Loucy (cell line): ENCODE results near the gene TSPAN17.

ENCODE experiments used
- H2AFZ ChIP-seq: fragments of 200-600 bp; sonication (generic); 2 replicates; pipeline ENCODE4 v1.6.0; 2016; ENCODE audit warnings: antibody characterized with exemption, mild to moderate bottlenecking, low read length, moderate library complexity
- H3F3A ChIP-seq: fragments of 200-600 bp; 2 replicates; pipeline ENCODE4 v1.6.0; 2016; ENCODE audit warnings: antibody characterized with exemption, low read depth, mild to moderate bottlenecking
- H3K27me3 ChIP-seq: fragments of 200-600 bp; sonication (generic); 2 replicates; pipeline ENCODE4 v1.6.1; 2014; ENCODE audit warnings: low read length, mild to moderate bottlenecking; ENCODE audit not compliant: insufficient read depth, poor library complexity, severe bottlenecking
- H3K36me3 ChIP-seq: fragments of 200-600 bp; sonication (generic); 2 replicates; pipeline ENCODE4 v1.6.1; 2016; ENCODE audit warnings: low read length; ENCODE audit not compliant: insufficient read depth
- H3K4me1 ChIP-seq: fragments of 200-600 bp; sonication (generic); 2 replicates; pipeline ENCODE4 v1.5.1; 2014; ENCODE audit warnings: low read length, mild to moderate bottlenecking; ENCODE audit not compliant: insufficient read depth, poor library complexity, severe bottlenecking
- H3K4me2 ChIP-seq: fragments of 200-600 bp; sonication (generic); 2 replicates; pipeline ENCODE4 v1.6.0; 2014; ENCODE audit warnings: antibody characterized with exemption, low read length, low read depth, mild to moderate bottlenecking; ENCODE audit not compliant: poor library complexity, severe bottlenecking
- H3K4me3 ChIP-seq: fragments of 200-600 bp; sonication (generic); 2 replicates; pipeline ENCODE4 v1.5.1; 2014; ENCODE audit warnings: low read length, mild to moderate bottlenecking, mixed read lengths; ENCODE audit not compliant: poor library complexity, severe bottlenecking
- H3K79me2 ChIP-seq: fragments of 200-600 bp; sonication (generic); 2 replicates; pipeline ENCODE4 v1.6.1; 2014; ENCODE audit warnings: low read length; ENCODE audit not compliant: insufficient read depth
- H3K9ac ChIP-seq: fragments of 200-600 bp; sonication (generic); 2 replicates; pipeline ENCODE4 v1.6.0; 2014; ENCODE audit warnings: mild to moderate bottlenecking, low read depth, low read length, moderate library complexity; ENCODE audit not compliant: poor library complexity, severe bottlenecking
- H3K9me2 ChIP-seq: fragments of 200-600 bp; sonication (generic); replicated peaks from 2 replicates; pipeline ENCODE4 v1.6.1; 2016; ENCODE audit warnings: low read depth, low read length, mixed read lengths
- H3K9me3 ChIP-seq: fragments of 200-600 bp; sonication (generic); 2 replicates; pipeline ENCODE4 v1.6.1; 2014; ENCODE audit warnings: mild to moderate bottlenecking, antibody characterized with exemption, low read length, low read depth; ENCODE audit not compliant: insufficient read depth
- H4K20me1 ChIP-seq: fragments of 200-600 bp; sonication (generic); 2 replicates; pipeline ENCODE4 v1.6.0; 2014; ENCODE audit warnings: antibody characterized with exemption, low read length, mild to moderate bottlenecking; ENCODE audit not compliant: insufficient read depth, poor library complexity, severe bottlenecking
- CTCF ChIP-seq: fragments of 200-600 bp; sonication (generic); conservative IDR thresholded peaks from 2 replicates; pipeline ENCODE4 v1.5.1; 2014; ENCODE audit warnings: mild to moderate bottlenecking, antibody characterized with exemption, low read length
- EZH2phosphoT487 ChIP-seq: fragments of 200-600 bp; IDR thresholded peaks from 2 replicates; pipeline ENCODE4 v1.6.1; 2018; ENCODE audit warnings: antibody characterized with exemption, mild to moderate bottlenecking, moderate library complexity, borderline replicate concordance

The TSPAN17 gene

GRCh38 chr5:176642675-176643490 is 4.4 kb upstream of the TSPAN17 start:
- no peak overlapping the region for H3K4me2 ChIP-seq
- no peak for TF ChIP-seq CTCF
- no peaks in the 10 kb centered on the region for H3K4me1 ChIP-seq
- no peak overlapping the region for H2AFZ ChIP-seq
- no peaks in the 10 kb centered on the region for H3K9me3 ChIP-seq
- H4K20me1 ChIP-seq, result no peaks in the 10 kb centered on the region
- no peaks in the 10 kb centered on the region for H3K9me2 ChIP-seq
- no peaks in the 10 kb centered on the region for H3K36me3 ChIP-seq
- no peak overlapping the region for H3K4me3 ChIP-seq
- no peaks in the 10 kb centered on the region for H3K27me3 ChIP-seq
- peaks cover 2% of the 10 kb centered on the region; the same call in 1 of the 2 replicates for H3K79me2 ChIP-seq
- no peak overlapping the region for H3K9ac ChIP-seq
- no peaks in the 10 kb centered on the region for H3F3A ChIP-seq

- TF ChIP-seq CTCF (no peak), EZH2phosphoT487 (no peak)
- Histone ChIP-seq H3F3A (no peaks in the 10 kb centered on the region), H3K4me3 (no peak overlapping the region), H3K9me2 (no peaks in the 10 kb centered on the region), H3K4me1 (peaks cover 7% of the 10 kb centered on the region), H2AFZ (no peak overlapping the region), H3K4me2 (no peak overlapping the region), H3K79me2 (peaks cover 7% of the 10 kb centered on the region; the same call in 1 of the 2 replicates), H3K36me3 (no peaks in the 10 kb centered on the region), H3K27me3 (no peaks in the 10 kb centered on the region), H3K9ac (no peak overlapping the region), H4K20me1 (no peaks in the 10 kb centered on the region), H3K9me3 (no peaks in the 10 kb centered on the region)
Measured at GRCh38 chr5:176643491-176644219, 3.6 kb upstream of the TSPAN17 start.

- no peak overlapping the region for H2AFZ ChIP-seq
- H3K27me3 ChIP-seq, result no peaks in the 10 kb centered on the region
- H3F3A ChIP-seq, result no peaks in the 10 kb centered on the region
- no peak overlapping the region for H3K4me2 ChIP-seq
- peaks cover 12% of the 10 kb centered on the region for H3K4me1 ChIP-seq
- no peak overlapping the region for H3K9ac ChIP-seq
- TF ChIP-seq EZH2phosphoT487, result no peak
- TF ChIP-seq CTCF, result no peak
- no peaks in the 10 kb centered on the region for H3K9me2 ChIP-seq
- no peaks in the 10 kb centered on the region for H3K9me3 ChIP-seq
- H3K4me3 ChIP-seq, result no peak overlapping the region
- no peaks in the 10 kb centered on the region for H4K20me1 ChIP-seq
- no peaks in the 10 kb centered on the region for H3K36me3 ChIP-seq
- peaks cover 7% of the 10 kb centered on the region; the same call in 1 of the 2 replicates for H3K79me2 ChIP-seq
Measured at GRCh38 chr5:176644294-176644693, 3.0 kb upstream of the TSPAN17 start.
